CD4-positive, alpha-beta T cell treated with Interleukin-21 for 1 hour (primary cell): Measurements from ENCODE around the gene CFAP74.

Source experiments
- DNase-seq: peaks from one replicate; pipeline ENCODE4 v3.0.0-alpha.2; 2020

CFAP74 gene

GRCh38 chr1:2042830-2043773 is 39.5 kb upstream of the CFAP74 start:
- DNase-seq = no peak

GRCh38 chr1:2041887-2042286 is 38.3 kb upstream of the CFAP74 start:
- no peak for DNase-seq

- DNase-seq = no peak
Measured at GRCh38 chr1:2041305-2041704, 37.7 kb upstream of the CFAP74 start.

GRCh38 chr1:2039251-2039650 is 35.7 kb upstream of the CFAP74 start:
- DNase-seq = no peak

- no peak for DNase-seq
Measured at GRCh38 chr1:2038229-2038628, 34.6 kb upstream of the CFAP74 start.

- DNase-seq = no peak
Measured at GRCh38 chr1:2037314-2037979, 33.9 kb upstream of the CFAP74 start.

- no peak for DNase-seq
Measured at GRCh38 chr1:2036287-2036686, 32.7 kb upstream of the CFAP74 start.

- DNase-seq = no peak
Measured at GRCh38 chr1:2033165-2033564, 29.6 kb upstream of the CFAP74 start.

- DNase-seq = no peak
Measured at GRCh38 chr1:2032737-2033136, 29.2 kb upstream of the CFAP74 start.

- no peak for DNase-seq
Measured at GRCh38 chr1:2031546-2032540, 28.3 kb upstream of the CFAP74 start.

DNA sequence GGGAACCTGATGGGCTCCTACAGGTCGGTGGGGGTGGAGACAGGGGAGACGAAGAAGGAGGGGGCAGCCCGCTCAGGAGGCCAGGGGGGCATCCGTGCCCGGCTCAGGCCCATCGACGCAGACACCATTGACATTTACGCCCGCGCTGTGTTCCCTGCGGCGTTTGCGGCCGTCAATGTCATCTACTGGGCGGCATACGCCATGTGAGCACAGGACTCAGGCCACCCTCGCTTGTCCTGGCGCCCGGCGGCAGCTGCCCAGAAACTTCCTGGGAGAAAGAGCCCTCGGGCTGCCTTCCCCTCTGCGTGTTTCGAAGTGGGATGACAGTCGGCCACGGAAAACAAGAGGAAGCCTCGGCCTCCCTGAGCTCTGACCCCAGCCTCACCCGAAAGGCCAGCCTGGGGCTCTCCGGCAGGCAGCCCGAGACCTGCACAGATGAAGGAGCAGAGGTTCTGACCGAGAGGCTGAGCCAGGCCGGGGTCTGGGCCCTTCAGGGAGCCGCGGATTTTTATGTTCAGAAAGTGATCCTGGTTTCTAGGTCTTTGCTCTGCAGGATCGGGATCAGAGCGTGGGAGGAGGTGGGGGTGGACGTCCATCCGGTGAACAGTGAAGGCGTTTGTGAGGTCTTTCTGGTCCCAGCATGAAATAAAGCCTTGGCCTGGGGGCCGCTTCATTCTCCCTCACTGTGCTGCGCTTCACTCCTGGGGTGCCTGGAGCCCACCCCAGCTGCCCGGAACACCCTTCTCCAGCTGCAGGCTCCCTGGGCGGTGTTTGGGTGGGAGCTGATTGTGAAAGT is 26.7 kb upstream of the CFAP74 start:
- no peak for DNase-seq

- no peak for DNase-seq
Measured at GRCh38 chr1:2029561-2029960, 26.0 kb upstream of the CFAP74 start.

DNA sequence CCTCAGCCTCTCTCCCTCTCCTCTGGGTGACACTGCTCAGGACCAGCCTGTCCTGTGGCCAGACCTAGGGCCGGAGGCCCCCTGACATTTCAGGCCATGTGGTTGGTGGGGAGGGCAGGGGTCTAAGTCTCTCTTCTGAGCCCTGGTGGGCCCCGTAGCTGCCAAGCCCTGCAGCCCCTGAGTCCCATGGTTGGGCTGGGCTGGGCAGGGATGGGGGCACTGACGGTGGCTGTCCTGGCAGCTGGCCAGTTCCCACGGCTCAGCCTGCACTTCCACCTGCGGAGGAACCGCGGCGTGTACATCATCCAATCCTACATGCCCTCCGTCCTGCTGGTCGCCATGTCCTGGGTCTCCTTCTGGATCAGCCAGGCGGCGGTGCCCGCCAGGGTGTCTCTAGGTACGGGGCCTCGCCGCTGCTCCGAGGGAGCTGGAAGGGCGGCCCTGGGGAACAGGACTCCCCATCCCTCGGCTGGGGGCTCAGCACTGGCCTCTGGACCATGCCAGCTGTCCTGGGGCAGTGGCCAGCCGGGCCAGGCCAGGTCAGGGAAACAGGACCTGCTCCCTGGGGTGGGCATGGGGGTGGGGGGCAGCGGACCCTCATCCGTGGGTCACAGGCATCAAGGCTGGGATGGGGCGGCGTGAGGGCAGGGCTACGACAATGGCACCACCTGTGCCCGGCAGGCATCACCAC is 25.4 kb upstream of the CFAP74 start:
- no peak for DNase-seq

DNA sequence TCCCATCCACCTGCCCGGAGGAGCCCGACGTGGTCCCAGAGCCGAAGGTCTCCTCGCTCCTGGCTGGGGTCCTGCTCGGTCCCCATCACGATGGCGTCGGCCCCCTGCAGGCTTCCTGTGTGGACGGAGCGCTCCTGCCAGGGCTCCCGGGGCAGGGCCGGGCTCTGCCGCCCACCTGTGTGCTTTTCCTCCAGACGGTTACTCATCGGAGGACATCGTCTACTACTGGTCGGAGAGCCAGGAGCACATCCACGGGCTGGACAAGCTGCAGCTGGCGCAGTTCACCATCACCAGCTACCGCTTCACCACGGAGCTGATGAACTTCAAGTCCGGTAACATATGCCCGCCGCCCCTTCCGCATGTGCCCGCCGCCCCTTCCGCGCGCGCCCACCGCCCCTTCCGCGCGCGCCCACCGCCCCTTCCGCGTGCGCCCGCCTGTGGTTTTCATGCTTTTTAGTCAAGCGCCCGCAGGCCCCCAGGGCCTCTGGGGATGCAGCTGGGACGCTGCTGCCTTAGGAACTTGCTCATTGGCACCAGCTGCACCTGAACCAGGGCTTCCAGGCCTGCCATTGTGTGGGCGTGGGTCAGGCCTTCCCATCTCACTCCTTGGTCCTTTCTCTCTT is 24.5 kb upstream of the CFAP74 start:
- no peak for DNase-seq

GRCh38 chr1:2025491-2025981 is 21.9 kb upstream of the CFAP74 start:
- peak; percentile 12 for DNase-seq

DNA sequence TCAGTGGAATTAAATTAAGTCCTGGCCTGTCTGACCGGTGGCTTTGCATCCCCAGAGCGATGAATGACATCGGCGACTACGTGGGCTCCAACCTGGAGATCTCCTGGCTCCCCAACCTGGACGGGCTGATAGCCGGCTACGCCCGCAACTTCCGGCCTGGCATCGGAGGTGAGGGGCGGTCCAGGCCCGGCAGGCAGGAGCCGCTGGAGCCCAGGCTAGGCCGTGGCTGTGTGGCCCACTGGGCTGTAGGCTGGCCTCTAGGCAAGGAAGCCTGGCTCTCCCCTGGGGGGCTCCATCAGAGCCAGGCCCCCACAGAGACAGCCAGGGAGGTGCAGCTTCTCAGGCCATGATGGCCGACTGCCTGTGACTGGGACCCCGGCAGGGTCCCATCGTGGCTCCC is 21.3 kb upstream of the CFAP74 start:
- DNase-seq = no peak

GRCh38 chr1:2024451-2024850 is 20.9 kb upstream of the CFAP74 start:
- no peak for DNase-seq

GRCh38 chr1:2023187-2023586 is 19.6 kb upstream of the CFAP74 start:
- no peak for DNase-seq

DNA sequence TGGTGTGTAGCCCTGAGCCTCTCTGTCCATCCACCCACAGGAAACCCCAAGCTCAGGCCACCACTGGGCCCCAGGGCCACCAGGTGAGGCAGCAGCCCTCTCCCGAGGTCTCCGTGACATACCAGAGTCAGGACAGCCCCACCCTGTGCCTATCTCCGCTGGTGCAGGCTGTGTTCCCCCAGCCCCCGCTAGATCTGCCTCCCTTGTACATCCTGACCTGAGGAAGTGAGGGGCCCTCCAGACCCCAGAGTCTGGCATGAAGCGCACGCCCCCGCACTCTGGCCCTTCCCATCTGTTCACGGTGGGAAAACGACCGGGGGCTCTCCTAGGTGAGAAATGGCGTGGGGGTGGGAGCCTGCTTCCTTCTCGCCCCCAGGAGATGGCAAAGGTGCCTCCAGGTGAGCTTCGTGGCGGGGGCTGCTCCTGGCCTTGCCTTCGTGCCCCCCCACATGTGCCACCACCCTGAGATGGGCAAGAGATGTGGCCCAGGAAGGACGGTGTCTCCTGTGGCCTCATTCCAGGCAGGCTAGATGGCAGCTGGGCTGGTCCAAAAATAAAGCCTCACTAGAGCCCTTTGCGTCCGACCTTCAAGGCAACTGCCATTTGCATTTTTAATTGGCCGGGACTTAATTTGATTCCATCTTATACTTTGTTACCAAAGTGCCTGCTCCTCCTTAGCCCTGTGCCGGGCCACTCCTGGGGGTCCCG is 18.6 kb upstream of the CFAP74 start:
- no peak for DNase-seq

GRCh38 chr1:2021550-2021949 is 18.0 kb upstream of the CFAP74 start:
- no peak for DNase-seq
